HepG2 (cell line): ENCODE measurements around the gene TSC22D1. TPM values are rescaled to one million over a fixed set of nuclear protein-coding genes. Genes with fewer than 3 reads are reported as not detected.

Experiments
- AGO2 ChIP-seq: fragments of 200-400 bp; formaldehyde crosslinking; optimal IDR thresholded peaks from 2 replicates; pipeline ENCODE3; 2017; ENCODE audit warnings: mild to moderate bottlenecking, low read depth, low read length, moderate library complexity
- CCDC6 ChIP-seq: sonication (generic); formaldehyde crosslinking; IDR thresholded peaks from 2 replicates; pipeline ENCODE4 v1.8.1; 2022; ENCODE audit warnings: mild to moderate bottlenecking, missing genetic modification reagents, moderate library complexity
- GLMP ChIP-seq: sonication (generic); formaldehyde crosslinking; IDR thresholded peaks from 2 replicates; pipeline ENCODE4 v1.9.0; 2021; ENCODE audit warnings: missing genetic modification reagents, mild to moderate bottlenecking, borderline replicate concordance
- HNF4A ChIP-seq: sonication (generic); formaldehyde crosslinking; IDR thresholded peaks from 2 replicates; pipeline ENCODE4 v1.4.0; 2020; ENCODE audit warnings: missing genetic modification reagents
- MTA3 ChIP-seq: sonication (generic); formaldehyde crosslinking; IDR thresholded peaks from 2 replicates; pipeline ENCODE4 v1.4.0; 2020; ENCODE audit warnings: missing genetic modification reagents
- MXI1 ChIP-seq: IDR thresholded peaks from 3 replicates; pipeline ENCODE4 v1.6.1; 2012; ENCODE audit warnings: low read depth, low read length, inconsistent platforms, borderline replicate concordance
- PHB2 ChIP-seq: fragments of 450-650 bp; IDR thresholded peaks from 2 replicates; pipeline ENCODE4 v1.6.1; 2018; ENCODE audit not compliant: partially characterized antibody
- SCMH1 ChIP-seq: sonication (generic); formaldehyde crosslinking; IDR thresholded peaks from 2 replicates; pipeline ENCODE4 v1.9.0; 2021; ENCODE audit warnings: missing genetic modification reagents, mild to moderate bottlenecking, borderline replicate concordance
- SNAPC5 ChIP-seq: sonication (generic); formaldehyde crosslinking; IDR thresholded peaks from 2 replicates; pipeline ENCODE4 v1.8.1; 2023; ENCODE audit warnings: mild to moderate bottlenecking, missing genetic modification reagents, borderline replicate concordance
- SRSF9 ChIP-seq: fragments of 200-400 bp; formaldehyde crosslinking; IDR thresholded peaks from 2 replicates; pipeline ENCODE4 v1.6.1; 2018; ENCODE audit warnings: borderline replicate concordance, mild to moderate bottlenecking, low read depth, low read length; ENCODE audit not compliant: insufficient read depth, poor library complexity, severe bottlenecking
- TFDP1 ChIP-seq: IDR thresholded peaks from 2 replicates; pipeline ENCODE4 v1.6.1; 2016; ENCODE audit warnings: missing compliant biosample characterization, missing genetic modification reagents, borderline replicate concordance
- TRIM24 ChIP-seq: sonication (generic); formaldehyde crosslinking; IDR thresholded peaks from 2 replicates; pipeline ENCODE4 v1.8.0; 2022; ENCODE audit warnings: mild to moderate bottlenecking, missing genetic modification reagents
- ZC3H13 ChIP-seq: sonication (generic); formaldehyde crosslinking; IDR thresholded peaks from 2 replicates; pipeline ENCODE4 v1.8.1; 2023; ENCODE audit warnings: mild to moderate bottlenecking, missing genetic modification reagents, moderate library complexity
- ZMYM4 ChIP-seq: sonication (generic); formaldehyde crosslinking; IDR thresholded peaks from 2 replicates; pipeline ENCODE4 v1.8.1; 2023; ENCODE audit warnings: mild to moderate bottlenecking, missing genetic modification reagents
- ZNF12 ChIP-seq: sonication (generic); formaldehyde crosslinking; IDR thresholded peaks from 2 replicates; pipeline ENCODE4 v1.5.0; 2020; ENCODE audit warnings: missing genetic modification reagents
- ZNF275 ChIP-seq: sonication (generic); formaldehyde crosslinking; IDR thresholded peaks from 2 replicates; pipeline ENCODE4 v1.8.0; 2022; ENCODE audit warnings: missing genetic modification reagents, mild to moderate bottlenecking, inconsistent platforms, borderline replicate concordance
- ZNF3 ChIP-seq: IDR thresholded peaks from 2 replicates; pipeline ENCODE4 v1.7.0; 2017; ENCODE audit warnings: inconsistent platforms
- ZNF446 ChIP-seq: sonication (generic); formaldehyde crosslinking; IDR thresholded peaks from 2 replicates; pipeline ENCODE4 v1.5.0; 2020; ENCODE audit warnings: mild to moderate bottlenecking, missing genetic modification reagents
- ZNF460 ChIP-seq: sonication (generic); formaldehyde crosslinking; IDR thresholded peaks from 2 replicates; pipeline ENCODE4 v1.5.1; 2020; ENCODE audit warnings: missing genetic modification reagents, mild to moderate bottlenecking, borderline replicate concordance
- ZNF513 ChIP-seq: sonication (generic); formaldehyde crosslinking; conservative IDR thresholded peaks from 2 replicates; pipeline ENCODE4 v1.5.0; 2020; ENCODE audit warnings: missing genetic modification reagents
- ZNF737 ChIP-seq: sonication (generic); formaldehyde crosslinking; IDR thresholded peaks from 2 replicates; pipeline ENCODE4 v1.5.0; 2020; ENCODE audit warnings: missing genetic modification reagents, mild to moderate bottlenecking, borderline replicate concordance
- ZNF800 ChIP-seq: sonication (generic); formaldehyde crosslinking; IDR thresholded peaks from 2 replicates; pipeline ENCODE4 v1.4.0; 2020; ENCODE audit warnings: missing genetic modification reagents
- polyA plus RNA-seq, 8 experiments: library from polyadenylated mRNA; depleted of rRNA in 3 of 8; stranded (reverse) in 7 of 8; unstranded in 1 of 8; fragments of >200 nt; fragmentation: Illumina TruSeq in 4 of 8; extraction: Trizol in 4 of 8; gene quantifications; 2 replicates each; pipeline versions ENCODE4 v1.2.1 to v1.2.3, GENCODE V29; 2011 to 2016; ENCODE audit warnings: low read depth in 4 of 8, missing spikeins in 1 of 8, mixed read lengths in 1 of 8; ENCODE audit not compliant: insufficient read depth in 1 of 8
- total RNA-seq, 5 experiments: library from RNA; depleted of rRNA; stranded (reverse); fragments of >200 nt; fragmentation: Illumina TruSeq; extraction: Trizol; gene quantifications; 2 replicates each; pipeline ENCODE4 v1.2.3, GENCODE V29; 2016; ENCODE audit warnings: low read depth in 1 of 5

The TSC22D1 gene
- total and polyA plus RNA-seq, 2 of the 13 experiments (the other 11 are each of a cell fraction or from before 2014, with no cell fraction given) = 18.4 to 35.7 TPM

- TF ChIP-seq AGO2 = peak; percentile 72
- no peak for TF ChIP-seq ZNF446
- TF ChIP-seq TRIM24 (CRISPR knock-in tag) = no peak
- 0 out of 2 replicates have a peak, but pooled peaks have one; percentile 52 for TF ChIP-seq ZNF800 (CRISPR knock-in tag)
- no peak for TF ChIP-seq GLMP (CRISPR knock-in tag)
- no peak for TF ChIP-seq ZC3H13 (CRISPR knock-in tag)
- TF ChIP-seq MXI1 = no peak
- peak; percentile 69; the same call in 1 of the 2 replicates for TF ChIP-seq CCDC6 (CRISPR knock-in tag)
- peak; percentile 22; the same call in 1 of the 2 replicates for TF ChIP-seq TFDP1 (CRISPR knock-in tag)
- TF ChIP-seq ZNF275 (CRISPR knock-in tag) = no peak
- no peak for TF ChIP-seq PHB2
- no peak for TF ChIP-seq ZNF3 (CRISPR knock-in tag)
- TF ChIP-seq MTA3 (CRISPR knock-in tag) = no peak
- TF ChIP-seq ZMYM4 (CRISPR knock-in tag) = no peak; the same call in 1 of the 2 replicates
- TF ChIP-seq SCMH1 (CRISPR knock-in tag) = no peak
- no peak for TF ChIP-seq SNAPC5 (CRISPR knock-in tag)
- TF ChIP-seq HNF4A (CRISPR knock-in tag) = no peak
- no peak for TF ChIP-seq ZNF737 (CRISPR knock-in tag)
- TF ChIP-seq SRSF9 = no peak
- no peak for TF ChIP-seq ZNF513
- 0 out of 2 replicates have a peak, but pooled peaks have one; percentile 38 for TF ChIP-seq ZNF12 (CRISPR knock-in tag)
- no peak for TF ChIP-seq ZNF460
These were observed 1.3 kb upstream of the TSC22D1 start (continued) for GRCh38 chr13:44577236-44578066.
